Hepatocyte (in vitro differentiated cells): Measurements from ENCODE around the gene RXRA. TPM values are rescaled to one million over a fixed set of nuclear protein-coding genes. Genes with fewer than 3 reads are reported as not detected.

Source experiments
- DNase-seq: peaks from one replicate; pipeline ENCODE4 v3.0.0-alpha.2; 2016; ENCODE audit warnings: low spot score
- H2AFZ ChIP-seq: fragments of 200-600 bp; sonication (generic); 2 replicates; pipeline ENCODE4 v1.6.0; 2016; ENCODE audit warnings: antibody characterized with exemption, mild to moderate bottlenecking
- H3K27ac ChIP-seq: fragments of 200-600 bp; sonication (generic); 2 replicates; pipeline ENCODE4 v1.5.1; 2016; ENCODE audit warnings: mild to moderate bottlenecking
- H3K27me3 ChIP-seq: fragments of 200-600 bp; sonication (generic); 2 replicates; pipeline ENCODE4 v1.6.1; 2016
- H3K36me3 ChIP-seq: fragments of 200-600 bp; sonication (generic); replicated peaks from 2 replicates; pipeline ENCODE4 v1.5.1; 2016; ENCODE audit warnings: low read depth; ENCODE audit not compliant: insufficient read depth
- H3K4me1 ChIP-seq: fragments of 200-600 bp; sonication (generic); 2 replicates; pipeline ENCODE4 v1.5.1; 2016; ENCODE audit warnings: mild to moderate bottlenecking, moderate library complexity; ENCODE audit not compliant: insufficient read depth
- H3K4me2 ChIP-seq: fragments of 200-600 bp; sonication (generic); 2 replicates; pipeline ENCODE4 v1.6.0; 2016
- H3K4me3 ChIP-seq: fragments of 200-600 bp; sonication (generic); 2 replicates; pipeline ENCODE4 v1.5.1; 2016; ENCODE audit warnings: mild to moderate bottlenecking
- H3K79me2 ChIP-seq: fragments of 200-600 bp; sonication (generic); 2 replicates; pipeline ENCODE4 v1.6.0; 2017; ENCODE audit warnings: mild to moderate bottlenecking
- H3K9me2 ChIP-seq: fragments of 200-600 bp; sonication (generic); replicated peaks from 2 replicates; pipeline ENCODE4 v1.6.0; 2017; ENCODE audit warnings: mild to moderate bottlenecking; ENCODE audit not compliant: insufficient read depth
- H3K9me3 ChIP-seq: fragments of 200-600 bp; sonication (generic); 2 replicates; pipeline ENCODE4 v1.5.1; 2016; ENCODE audit warnings: low read depth, mild to moderate bottlenecking
- H4K20me1 ChIP-seq: fragments of 200-600 bp; sonication (generic); 2 replicates; pipeline ENCODE4 v1.6.0; 2016; ENCODE audit warnings: mild to moderate bottlenecking; ENCODE audit not compliant: insufficient read depth, poor library complexity, severe bottlenecking
- CTCF ChIP-seq: fragments of 200-600 bp; sonication (generic); IDR thresholded peaks from 2 replicates; pipeline ENCODE4 v1.5.1; 2016; ENCODE audit warnings: antibody characterized with exemption, mild to moderate bottlenecking; ENCODE audit not compliant: poor library complexity
- EZH2 ChIP-seq: fragments of 200-600 bp; sonication (generic); IDR thresholded peaks from 2 replicates; pipeline ENCODE4 v1.6.1; 2016; ENCODE audit warnings: antibody characterized with exemption, mild to moderate bottlenecking, borderline replicate concordance
- EZH2phosphoT487 ChIP-seq: fragments of 200-600 bp; sonication (generic); IDR thresholded peaks from one replicate; pipeline ENCODE4 v1.6.1; 2018; ENCODE audit warnings: antibody characterized with exemption, mild to moderate bottlenecking, low read depth, moderate library complexity; ENCODE audit not compliant: unreplicated experiment, severe bottlenecking
- WGBS: methylation state at CpG from one replicate; pipeline ENCODE4 v1.1.6; 2016; ENCODE audit warnings: low lambda C conversion rate; ENCODE audit errors: missing lambda C conversion rate; 5-methylcytosine and 5-hydroxymethylcytosine counted together
- polyA plus RNA-seq: library from polyadenylated mRNA; unstranded; fragments of >200 nt; fragmentation: Nextera tagmentation; extraction: Ambion mirVana; gene quantifications from 2 replicates; pipeline ENCODE4 v1.2.1, GENCODE V29; 2016
- total RNA-seq: library from RNA; depleted of rRNA; stranded (reverse); fragments of >200 nt; gene quantifications from 2 replicates; pipeline ENCODE4 v1.2.3, GENCODE V29; 2014

The RXRA gene
- total and polyA plus RNA-seq, 2 experiments from 2014 or later: 35.9 to 41.6 TPM

- H3K27me3 ChIP-seq: no peaks in the 10 kb centered on the region
- no peak overlapping the region for H2AFZ ChIP-seq
- peaks cover 100% of the 10 kb centered on the region for H3K79me2 ChIP-seq
- TF ChIP-seq EZH2 (no peak), EZH2phosphoT487 (no peak), CTCF (no peak)
- no peak for DNase-seq
- 92% methylated on average over 28 of the region's 28 CpGs for WGBS
- H3K4me1 ChIP-seq: peaks cover 33% of the 10 kb centered on the region
- H3K27ac ChIP-seq: no peak overlapping the region
- H3K4me2 ChIP-seq: no peak overlapping the region
- H3K4me3 ChIP-seq: no peak overlapping the region
- H4K20me1 ChIP-seq: peaks cover 100% of the 10 kb centered on the region
- no peaks in the 10 kb centered on the region for H3K9me2 ChIP-seq
- no peaks in the 10 kb centered on the region for H3K9me3 ChIP-seq
- no peaks in the 10 kb centered on the region for H3K36me3 ChIP-seq
Observed at GRCh38 chr9:134340475-134341160, 14.4 kb downstream of the RXRA start.

GRCh38 chr9:134341306-134341705, 15.1 kb downstream of the RXRA start:
- TF ChIP-seq EZH2 (no peak), EZH2phosphoT487 (no peak), CTCF (no peak)
- 82% methylated on average over 9 of the region's 9 CpGs for WGBS
- Histone ChIP-seq H3K27me3 (no peaks in the 10 kb centered on the region), H3K4me1 (peaks cover 28% of the 10 kb centered on the region), H2AFZ (no peak overlapping the region), H4K20me1 (peaks cover 100% of the 10 kb centered on the region), H3K9me2 (no peaks in the 10 kb centered on the region), H3K4me3 (no peak overlapping the region), H3K4me2 (no peak overlapping the region), H3K9me3 (no peaks in the 10 kb centered on the region), H3K79me2 (peaks cover 100% of the 10 kb centered on the region), H3K36me3 (no peaks in the 10 kb centered on the region), H3K27ac (no peak overlapping the region)
- DNase-seq: no peak

GRCh38 chr9:134341929-134342745, 15.9 kb downstream of the RXRA start:
- H3K4me3 ChIP-seq: no peak overlapping the region
- WGBS: 96% methylated on average over 17 of the region's 19 CpGs
- no peaks in the 10 kb centered on the region for H3K36me3 ChIP-seq
- H3K4me1 ChIP-seq: peaks cover 20% of the 10 kb centered on the region
- DNase-seq: no peak
- no peaks in the 10 kb centered on the region for H3K27me3 ChIP-seq
- H4K20me1 ChIP-seq: peaks cover 100% of the 10 kb centered on the region
- H3K4me2 ChIP-seq: no peak overlapping the region
- H3K27ac ChIP-seq: no peak overlapping the region
- peaks cover 100% of the 10 kb centered on the region for H3K79me2 ChIP-seq
- H3K9me3 ChIP-seq: no peaks in the 10 kb centered on the region
- no peaks in the 10 kb centered on the region for H3K9me2 ChIP-seq
- no peak overlapping the region for H2AFZ ChIP-seq
- TF ChIP-seq CTCF: no peak
- TF ChIP-seq EZH2phosphoT487: no peak
- no peak for TF ChIP-seq EZH2
